Adrenal gland (tissue), 12 donors: ENCODE measurements around the gene SH3BGRL2. TPM values are rescaled to one million over a fixed set of nuclear protein-coding genes. Genes with fewer than 3 reads are reported as not detected.

Source experiments
- DNase-seq, 7 donors: peaks; one replicate each; pipeline ENCODE4 v3.0.0-alpha.2; 2019 to 2020
- H3K27ac ChIP-seq, 5 donors: fragments of 200-600 bp; sonication (generic) in 4 of 5; 1 replicate in 3 of 5; 2 replicates in 2 of 5; pipeline versions ENCODE4 v1.5.1 to v1.8.0; 2016 to 2020; ENCODE audit warnings: mild to moderate bottlenecking in 1 of 5
- H3K27me3 ChIP-seq: fragments of 200-600 bp; 2 replicates; pipeline ENCODE4 v1.8.0; 2021
- H3K36me3 ChIP-seq, 2 donors: fragments of 200-600 bp; replicated peaks in 1 of 2; 1 replicate in 1 of 2; 2 replicates in 1 of 2; pipeline versions ENCODE4 v1.5.1 to v1.8.0; 2018 to 2022
- H3K4me1 ChIP-seq, 2 donors: fragments of 200-600 bp; replicated peaks in 1 of 2; 1 replicate in 1 of 2; 2 replicates in 1 of 2; pipeline versions ENCODE4 v1.5.1 to v1.8.0; 2018 to 2021
- H3K4me3 ChIP-seq, 4 donors: fragments of 200-600 bp; sonication (generic) in 3 of 4; one replicate each; pipeline ENCODE4 v1.5.1; 2016 to 2018
- H3K9me3 ChIP-seq, 3 donors: fragments of 200-600 bp; sonication (generic) in 1 of 3; replicated peaks in 1 of 3; 1 replicate in 2 of 3; 2 replicates in 1 of 3; pipeline versions ENCODE4 v1.5.1 to v1.8.0; 2016 to 2021
- CTCF ChIP-seq, 6 experiments: fragments of 450-650 bp in 4 of 6; fragments of 200-600 bp in 2 of 6; sonication (generic) in 1 of 6; IDR thresholded peaks; 1 replicate in 5 of 6; 2 replicates in 1 of 6; pipeline versions ENCODE4 v1.5.1 to v1.8.0; 2016 to 2021; ENCODE audit warnings: antibody characterized with exemption in 6 of 6, mild to moderate bottlenecking in 2 of 6, moderate library complexity in 1 of 6
- POLR2A ChIP-seq, 2 donors: fragments of 450-650 bp; IDR thresholded peaks; one replicate each; pipeline ENCODE4 v1.6.1; 2017; ENCODE audit warnings: antibody characterized with exemption in 2 of 2, mild to moderate bottlenecking in 2 of 2, moderate library complexity in 1 of 2
- WGBS, 4 donors: extraction: QIAGEN DNeasy Blood & Tissue Kit in 2 of 4; methylation state at CpG; one replicate each; pipeline versions ENCODE4 v1.1.5 to v1.1.7; 2013 to 2017; 5-methylcytosine and 5-hydroxymethylcytosine counted together
- intact Hi-C, 2 donors: fragments of 100-400 bp; cut with DNase I; formaldehyde crosslinking; loops; one replicate each; pipeline versions ENCODE4 v1.14.1 to v1.15.0; 2022 to 2023
- polyA plus RNA-seq, 3 donors: library from polyadenylated mRNA; stranded (reverse); fragments of 200-250 nt in 2 of 3; fragments of 350-450 nt in 1 of 3; fragmentation: Illumina TruSeq in 1 of 3; extraction: RNeasy Lipid Tissue Mini Kit (QIAGEN cat#74804) in 1 of 3; gene quantifications; one replicate each; pipeline ENCODE4 v1.2.3, GENCODE V29; 2013 to 2014
- total RNA-seq, 9 donors: library from RNA; depleted of rRNA in 4 of 9; stranded (reverse); fragments of >200 nt in 4 of 9; fragments of 120-200 nt in 1 of 9; fragmentation: NEBNext Ultra II Directional in 1 of 9; extraction: Animal tissue kit (Norgen Biotek cat#: 25700) in 1 of 9; gene quantifications; one replicate each; pipeline versions ENCODE4 v1.1.0 to v1.2.4, GENCODE V29; 2013 to 2023
- donor health status: healthy with polysubstance abuse.
- donor health status: Bipolar disorder and iron deficiency.
- donor health status: DM: yes; HTN: yes; CAD: no.
- donor health status: DM: no; HTN: no; CAD: no.
- donor health status: DM: no; HTN: no; CAD: no.
- donor health status: DM: yes; HTN: yes; CAD: no.

SH3BGRL2 gene
- total and polyA plus RNA-seq, 12 donors: 3.8 to 13.3 (median 9.0) TPM

- Histone ChIP-seq H3K4me3 (no peak overlapping the region), H3K36me3 (no peaks in the 10 kb centered on the region), H3K4me1 (no peaks in the 10 kb centered on the region), H3K27me3 (no peaks in the 10 kb centered on the region), H3K9me3 (no peaks in the 10 kb centered on the region), H3K27ac (no peak overlapping the region)
- WGBS, 4 donors: 64 to 69% (median 66%) methylated on average over 4 of the region's 4 CpGs
- no peak for TF ChIP-seq CTCF (IDR thresholded peaks at IDR 0.05)
- TF ChIP-seq POLR2A (IDR thresholded peaks at IDR 0.05): no peak
- DNase-seq: no peak
- intact Hi-C loops: no loop called here
Observed at GRCh38 chr6:79605968-79606764, 25.0 kb upstream of the SH3BGRL2 start.

GRCh38 chr6:79607000-79607399 is 24.1 kb upstream of the SH3BGRL2 start:
- Histone ChIP-seq H3K4me3 (no peak overlapping the region), H3K27me3 (no peaks in the 10 kb centered on the region), H3K4me1 (no peaks in the 10 kb centered on the region), H3K9me3 (no peaks in the 10 kb centered on the region), H3K36me3 (no peaks in the 10 kb centered on the region), H3K27ac (no peak overlapping the region)
- intact Hi-C loops: no loop called here
- DNase-seq: no peak
- 37 to 48% (median 39%) methylated on average over 3 of the region's 3 CpGs for WGBS, 4 donors
- no peak for TF ChIP-seq CTCF (IDR thresholded peaks at IDR 0.05)
- TF ChIP-seq POLR2A (IDR thresholded peaks at IDR 0.05): no peak

GRCh38 chr6:79608334-79609224 is 22.6 kb upstream of the SH3BGRL2 start:
- intact Hi-C loops: no loop called here
- WGBS, 4 donors: 87 to 93% (median 89%) methylated on average over 3 of the region's 3 CpGs
- H3K27me3 ChIP-seq: no peaks in the 10 kb centered on the region
- H3K4me1 ChIP-seq: no peaks in the 10 kb centered on the region
- no peak overlapping the region for H3K27ac ChIP-seq
- H3K9me3 ChIP-seq: no peaks in the 10 kb centered on the region
- TF ChIP-seq CTCF (IDR thresholded peaks at IDR 0.05) (no peak), POLR2A (IDR thresholded peaks at IDR 0.05) (no peak)
- no peaks in the 10 kb centered on the region for H3K36me3 ChIP-seq
- no peak for DNase-seq
- no peak overlapping the region for H3K4me3 ChIP-seq

- H3K27ac ChIP-seq: no peak overlapping the region
- H3K4me3 ChIP-seq: no peak overlapping the region
- no peaks in the 10 kb centered on the region for H3K4me1 ChIP-seq
- no peak for TF ChIP-seq POLR2A (IDR thresholded peaks at IDR 0.05)
- no peak for DNase-seq
- H3K27me3 ChIP-seq: no peaks in the 10 kb centered on the region
- intact Hi-C loops: no loop called here
- H3K36me3 ChIP-seq: no peaks in the 10 kb centered on the region
- H3K9me3 ChIP-seq: no peaks in the 10 kb centered on the region
- 83 to 100% (median 93%) methylated on average over 3 of the region's 3 CpGs for WGBS, 4 donors
Observed at GRCh38 chr6:79609225-79609595, 21.9 kb upstream of the SH3BGRL2 start.
